Measurements from ENCODE around the gene GARIN5B.

Gene GARIN5B

DNA sequence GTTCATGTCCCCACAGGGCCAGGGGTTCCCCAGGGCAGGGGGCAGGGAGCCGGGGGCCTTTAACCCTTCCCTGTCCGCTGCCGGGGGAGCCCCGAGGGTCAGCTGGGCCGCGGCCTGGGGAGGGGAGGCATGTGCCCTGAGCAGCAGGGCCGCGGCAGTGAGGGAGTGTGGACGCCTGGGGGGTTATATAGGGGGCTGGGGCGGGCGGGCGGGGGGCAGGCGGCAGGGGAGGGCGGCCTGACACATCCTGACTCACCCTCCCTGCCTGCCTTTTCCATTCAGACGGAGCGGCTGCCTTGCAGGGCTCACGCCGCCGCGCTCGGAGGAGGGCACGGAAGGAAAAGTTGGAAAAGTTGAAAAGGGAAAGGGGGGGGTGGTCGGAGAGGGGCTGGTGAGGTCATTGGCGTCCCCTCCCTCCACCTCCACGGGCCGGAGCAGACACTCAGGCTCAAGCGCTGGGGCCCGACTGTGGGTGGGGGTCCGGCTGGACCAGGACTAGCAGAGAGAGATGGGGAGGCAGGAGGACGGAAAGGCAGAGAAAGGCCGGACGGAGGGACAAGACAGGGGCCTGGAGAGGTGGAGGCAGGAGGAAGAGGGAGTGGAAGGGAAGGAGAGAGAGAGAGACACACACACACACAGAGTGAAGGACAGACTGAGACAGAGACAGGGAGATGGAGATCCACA lies 7.4 kb upstream of the GARIN5B start, which contains the start of gene IL11:
Gene IL11 (minus strand): TSS at position 159 of the 684 bp plus-strand sequence. CDS start 153 bp downstream, at position 6.
- peak; percentile 88 for DNase-seq (ENCODE audit: low read depth)

DNA sequence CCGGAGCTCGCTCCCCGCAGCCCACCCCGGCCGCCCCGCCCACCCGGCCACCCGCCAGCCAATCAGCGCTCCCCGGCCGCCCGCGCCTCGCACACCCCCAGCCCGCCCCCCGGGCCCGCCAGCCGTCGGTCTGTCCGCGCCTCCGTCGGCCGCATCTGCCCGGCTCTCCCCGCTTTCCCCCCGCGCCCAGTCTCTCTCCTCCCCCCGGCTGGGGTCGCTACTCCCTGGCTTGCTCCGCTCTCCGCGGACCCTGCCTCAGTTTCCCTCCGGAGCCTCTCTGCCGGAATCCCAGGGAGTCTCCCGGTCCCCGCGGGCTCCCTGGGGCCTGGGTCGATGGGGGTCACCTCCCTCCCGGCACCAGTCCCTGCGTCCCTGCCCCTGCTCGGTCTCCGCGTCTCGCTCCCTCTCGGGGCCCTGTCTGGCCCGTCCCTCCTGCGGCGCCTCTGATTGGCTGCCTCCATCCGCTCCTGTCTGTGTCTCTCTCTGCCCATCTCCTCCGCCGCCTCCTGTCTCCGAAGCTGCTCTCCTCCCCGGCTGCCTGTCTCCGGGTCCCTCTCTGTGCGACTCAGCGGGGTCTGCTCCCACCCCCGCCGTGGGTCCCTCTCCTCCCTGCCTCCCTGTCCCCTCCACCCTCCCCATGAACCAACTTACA lies 6.7 kb upstream of the GARIN5B start:
- DNase-seq (ENCODE audit: low read depth) = peak; percentile 84

DNA sequence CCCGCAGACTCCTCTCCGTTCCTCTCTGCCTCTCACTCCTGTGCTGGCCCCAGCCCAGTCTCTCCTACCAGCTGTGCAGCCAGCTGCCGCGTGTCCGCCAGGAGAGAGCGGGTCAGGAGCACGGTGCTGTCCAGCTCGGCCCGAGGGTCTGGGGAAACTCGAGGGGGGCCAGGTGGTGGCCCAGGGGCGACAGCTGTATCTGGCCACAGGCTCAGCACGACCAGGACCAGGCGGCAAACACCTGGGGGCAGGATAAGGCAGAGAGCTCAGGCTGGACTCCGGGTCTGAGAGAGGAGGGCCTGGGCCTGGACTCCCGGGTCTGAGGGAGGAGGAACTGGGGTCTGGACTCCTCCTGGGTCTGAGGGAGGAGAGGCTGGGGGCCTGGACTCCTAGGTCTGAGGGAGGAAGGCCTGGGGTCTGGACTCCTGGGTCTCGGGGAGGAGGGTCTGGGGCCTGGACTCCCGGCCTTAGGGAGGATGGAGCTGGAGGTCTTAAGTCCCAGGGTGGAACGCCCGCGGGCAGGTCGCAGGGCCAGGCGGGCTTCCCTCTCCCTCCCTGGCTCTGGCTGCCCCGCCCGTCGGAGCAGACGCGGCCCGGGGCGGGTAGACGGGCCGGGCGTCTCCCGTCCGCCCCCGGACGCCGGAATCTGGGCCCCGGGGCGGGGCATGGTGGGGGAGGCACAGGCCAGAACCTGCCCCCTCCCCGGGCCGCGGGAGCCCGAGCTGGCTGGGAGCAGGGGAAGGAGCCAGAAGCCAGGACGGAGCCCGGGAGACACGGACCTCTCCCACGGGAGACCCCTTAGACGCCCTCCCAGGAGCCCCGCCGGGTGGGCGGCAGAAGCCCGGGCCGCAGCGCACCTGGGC lies 5.9 kb upstream of the GARIN5B start:
- DNase-seq (ENCODE audit: low read depth) = peak; percentile 69

DNA sequence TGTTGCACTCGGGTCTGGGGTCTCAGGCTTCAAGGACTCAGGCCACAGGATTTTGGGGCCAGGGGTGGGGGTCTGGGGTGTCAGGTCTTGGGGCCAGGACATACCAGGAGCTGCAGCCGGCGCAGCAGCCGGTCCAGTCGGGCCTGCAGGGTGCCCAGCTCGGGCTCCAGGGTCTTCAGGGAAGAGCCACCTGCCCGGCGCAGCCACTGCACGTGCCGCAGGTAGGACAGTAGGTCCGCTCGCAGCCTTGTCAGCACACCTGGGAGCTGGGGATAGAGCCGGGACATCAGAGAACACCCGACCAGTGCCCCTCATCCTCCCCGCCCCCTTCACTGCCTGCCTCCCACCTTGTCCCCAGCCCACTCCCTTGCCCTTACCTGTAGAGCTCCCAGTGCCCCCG lies 5.0 kb upstream of the GARIN5B start:
- no peak for DNase-seq (ENCODE audit: low read depth)

DNA sequence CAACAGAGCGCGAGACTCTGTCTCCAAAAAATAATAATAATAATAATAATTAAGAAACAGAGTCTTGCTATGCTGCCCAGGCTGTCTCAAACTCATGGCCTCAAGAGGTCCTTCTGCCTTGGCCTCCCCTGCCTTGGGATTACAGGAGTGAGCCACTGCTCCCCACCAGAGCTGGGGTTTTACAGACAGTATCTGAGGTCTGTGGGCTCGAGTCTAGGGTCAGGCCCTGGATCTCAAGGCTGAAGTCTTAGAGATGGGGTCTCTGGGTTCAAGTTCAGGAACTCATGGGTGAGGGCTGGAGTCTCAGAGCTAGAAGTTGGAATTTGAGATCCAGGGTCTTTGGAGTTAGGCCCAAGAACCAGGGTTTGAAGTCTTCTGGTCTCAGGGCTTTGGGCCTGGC lies 3.7 kb upstream of the GARIN5B start:
- DNase-seq (ENCODE audit: low read depth) = no peak

DNA sequence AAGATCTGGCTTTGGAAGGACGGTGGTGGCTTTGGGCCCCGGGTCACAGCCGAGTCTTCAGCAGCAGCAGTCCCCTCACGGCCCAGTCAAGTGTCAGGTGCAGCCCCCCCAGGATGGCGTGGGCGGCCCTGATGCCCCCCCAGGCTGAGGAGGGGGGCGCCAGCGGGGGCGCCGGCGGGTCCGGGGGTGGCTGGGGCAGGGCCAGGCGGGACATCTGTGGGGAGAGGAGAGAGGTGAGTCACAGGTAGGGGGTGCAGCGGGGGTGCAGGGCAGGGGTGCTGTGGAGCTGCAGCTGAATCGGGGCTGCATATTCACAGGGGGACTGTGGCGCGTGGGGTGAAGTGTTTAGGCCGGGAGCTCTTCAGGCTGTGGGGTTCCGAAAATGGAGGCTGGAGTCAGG lies 2.9 kb upstream of the GARIN5B start:
- DNase-seq (ENCODE audit: low read depth) = no peak

DNA sequence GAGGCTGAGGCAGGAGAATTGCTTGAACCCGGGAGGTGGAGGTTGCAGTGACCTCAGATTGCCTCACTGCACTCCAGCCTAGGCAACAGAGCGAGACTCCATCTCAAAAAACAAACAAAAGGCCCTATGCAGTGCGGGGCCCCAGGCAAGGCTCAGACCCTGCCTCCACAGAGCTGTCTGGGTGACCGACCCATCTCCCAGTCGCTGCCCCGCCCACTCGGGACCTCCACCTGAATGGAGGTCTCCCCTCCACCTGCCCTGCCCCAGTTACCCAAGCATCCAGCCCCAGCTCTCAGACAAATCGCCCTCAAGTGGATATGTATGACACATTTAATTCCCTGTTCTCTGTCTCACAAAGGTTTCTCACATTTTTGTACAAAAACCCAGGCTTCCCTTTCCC lies 2.2 kb upstream of the GARIN5B start:
- no peak for DNase-seq (ENCODE audit: low read depth)

DNA sequence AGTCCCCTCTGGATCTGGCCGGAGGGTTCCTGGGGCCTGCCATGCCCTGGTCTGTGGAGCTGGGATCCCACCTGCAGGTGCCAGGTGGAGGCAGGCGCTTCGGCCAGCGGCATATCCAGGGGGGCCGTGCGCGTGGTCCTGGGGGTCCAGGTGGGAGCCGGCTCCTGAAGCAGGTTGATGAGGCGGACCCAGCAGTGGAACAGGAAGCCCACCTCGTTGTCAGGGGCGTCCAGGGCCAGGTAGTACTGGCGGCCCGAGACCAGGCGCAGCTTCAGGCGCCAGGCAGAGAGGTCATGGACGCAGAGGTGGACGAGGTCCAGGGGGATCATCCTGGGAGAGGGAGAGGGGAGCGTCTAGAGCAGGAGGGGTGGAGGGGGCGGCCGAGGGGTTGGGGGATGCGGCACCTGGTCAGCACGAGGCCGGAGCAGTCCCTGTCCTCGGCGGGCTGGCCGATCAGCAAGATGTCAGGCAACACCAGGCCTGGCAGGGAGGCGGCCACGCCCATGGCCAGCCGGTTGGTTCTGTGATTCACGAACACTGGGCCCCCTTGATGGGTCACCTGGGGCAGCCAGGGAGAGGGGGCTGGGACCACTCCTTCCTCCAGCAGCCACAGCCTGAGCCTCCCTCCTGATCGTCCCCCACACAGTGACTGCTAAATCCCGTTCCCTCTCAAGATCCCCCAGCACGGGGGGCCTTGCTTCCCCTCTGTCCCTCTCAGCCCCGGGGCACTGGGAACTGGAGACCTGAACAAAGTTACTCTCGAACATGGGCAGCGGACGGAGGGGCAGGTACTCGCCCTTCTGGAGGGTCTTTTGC lies 678 bp downstream of the GARIN5B start:
- DNase-seq (ENCODE audit: low read depth) = no peak

DNA sequence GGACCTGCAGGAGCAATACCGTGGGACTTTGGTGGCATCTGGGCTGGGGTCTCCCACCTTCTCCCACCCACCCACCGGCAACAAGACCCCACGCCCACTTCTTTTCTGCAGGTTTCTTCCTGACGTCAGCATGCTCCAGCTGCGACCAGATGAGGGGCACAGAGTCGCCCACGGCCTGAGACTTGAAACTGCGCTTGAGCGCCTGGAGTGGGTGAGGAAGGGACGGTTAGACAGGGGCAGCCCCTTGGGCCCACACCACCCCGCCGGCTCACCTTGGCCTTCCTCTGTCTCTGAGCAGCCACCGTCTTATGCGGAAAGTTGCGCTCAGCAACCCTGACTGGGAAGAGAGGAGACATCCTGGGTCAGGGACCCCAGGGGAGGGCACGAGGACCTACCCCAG lies 2.2 kb downstream of the GARIN5B start:
- DNase-seq (ENCODE audit: low read depth) = no peak

DNA sequence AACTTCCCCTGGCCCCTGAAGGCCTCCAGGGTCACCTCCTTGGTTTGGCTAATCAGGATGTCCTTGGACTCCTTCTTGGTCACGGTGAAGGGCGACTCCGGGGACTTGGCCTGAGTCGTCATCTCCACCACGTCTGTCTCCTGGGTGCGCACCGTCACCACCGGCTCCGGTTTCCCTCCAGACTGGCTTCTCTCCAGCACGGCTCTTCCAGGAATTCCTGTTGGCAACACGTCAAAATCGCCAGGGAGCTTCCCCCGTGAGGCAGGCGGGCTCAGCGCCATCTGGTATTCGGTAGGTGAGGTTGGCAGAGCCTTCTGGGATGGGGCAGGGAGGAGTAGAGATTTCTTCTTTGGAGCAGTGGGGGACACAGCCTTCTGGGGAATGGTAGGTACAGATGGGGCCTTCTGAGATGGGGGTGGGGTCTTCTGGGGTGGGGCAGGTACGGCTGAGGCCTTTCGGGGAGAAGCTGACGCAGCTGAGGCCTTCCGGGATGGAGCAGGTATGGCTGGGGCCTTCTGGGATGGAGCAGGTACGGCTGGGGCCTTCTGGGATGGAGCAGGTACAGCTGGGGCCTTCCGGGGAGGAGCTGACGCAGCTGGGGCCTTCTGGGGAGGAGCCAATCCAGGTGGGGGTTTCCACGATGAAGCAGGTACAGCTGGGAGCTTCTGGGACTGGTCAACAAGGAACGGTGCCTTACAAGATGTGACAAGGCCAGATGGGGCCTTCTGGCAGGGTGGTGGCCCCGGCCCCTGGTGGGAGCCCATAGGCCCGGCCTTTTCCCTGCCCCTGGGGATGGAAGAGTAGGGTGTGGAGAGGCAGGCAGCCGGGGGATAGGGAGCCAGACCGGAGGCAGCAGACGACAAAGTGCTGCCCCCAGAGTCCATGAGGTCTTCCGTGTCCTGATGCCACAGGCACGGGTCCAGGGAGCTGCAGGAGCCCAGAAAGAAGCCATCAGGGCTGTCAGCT lies 3.8 kb downstream of the GARIN5B start:
- no peak for DNase-seq (ENCODE audit: low read depth)

DNA sequence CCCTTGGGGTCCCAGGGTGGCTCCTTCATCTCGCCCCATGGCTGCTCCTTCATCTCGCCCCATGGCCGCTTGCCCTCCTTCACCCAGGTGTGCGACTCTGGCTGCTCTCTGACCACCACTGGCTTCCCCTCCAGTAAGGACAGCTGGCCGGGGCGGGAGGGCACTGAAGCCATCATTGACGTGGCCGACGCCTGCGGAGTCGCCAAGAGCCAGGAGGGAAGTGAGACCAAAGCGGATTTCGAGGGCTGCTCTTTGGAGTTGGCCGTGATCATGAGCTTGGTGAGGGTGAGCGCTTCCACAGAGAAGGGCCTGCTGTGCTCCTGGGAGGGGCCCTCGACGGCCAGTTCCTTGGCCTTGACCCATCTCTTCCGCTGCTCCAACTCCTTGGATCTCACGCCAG lies 4.6 kb downstream of the GARIN5B start:
- DNase-seq (ENCODE audit: low read depth) = no peak

DNA sequence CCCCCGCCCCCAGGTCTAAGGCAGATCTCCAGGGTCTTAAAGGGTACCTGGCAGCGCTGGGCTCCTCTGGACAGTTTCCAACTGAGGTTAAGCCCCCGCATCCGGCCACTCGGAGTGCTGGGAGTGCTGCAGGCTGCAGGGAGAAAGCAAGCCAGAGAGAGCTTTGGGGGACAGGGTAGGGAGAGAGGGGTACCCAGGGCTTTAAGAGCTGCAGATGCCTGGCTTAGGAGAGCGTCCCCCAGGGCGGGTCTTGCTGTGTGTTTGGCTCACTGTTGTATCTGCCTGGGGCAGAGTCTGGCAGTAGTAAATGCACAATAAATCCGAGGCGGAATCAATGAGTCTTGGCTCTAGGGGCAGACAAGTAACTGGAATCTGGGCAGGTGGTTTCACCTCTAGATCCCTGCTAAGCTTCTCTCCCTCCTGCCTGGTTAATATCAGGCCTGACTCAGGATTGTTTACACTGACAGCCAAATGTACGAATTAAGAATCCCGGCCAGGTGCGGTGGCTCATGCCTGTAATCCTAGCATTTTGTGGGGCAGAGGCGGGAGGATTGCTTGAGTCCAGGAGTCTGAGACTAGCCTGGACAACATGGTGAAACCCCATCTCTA lies 7.7 kb downstream of the GARIN5B start:
- DNase-seq (ENCODE audit: low read depth) = no peak

DNA sequence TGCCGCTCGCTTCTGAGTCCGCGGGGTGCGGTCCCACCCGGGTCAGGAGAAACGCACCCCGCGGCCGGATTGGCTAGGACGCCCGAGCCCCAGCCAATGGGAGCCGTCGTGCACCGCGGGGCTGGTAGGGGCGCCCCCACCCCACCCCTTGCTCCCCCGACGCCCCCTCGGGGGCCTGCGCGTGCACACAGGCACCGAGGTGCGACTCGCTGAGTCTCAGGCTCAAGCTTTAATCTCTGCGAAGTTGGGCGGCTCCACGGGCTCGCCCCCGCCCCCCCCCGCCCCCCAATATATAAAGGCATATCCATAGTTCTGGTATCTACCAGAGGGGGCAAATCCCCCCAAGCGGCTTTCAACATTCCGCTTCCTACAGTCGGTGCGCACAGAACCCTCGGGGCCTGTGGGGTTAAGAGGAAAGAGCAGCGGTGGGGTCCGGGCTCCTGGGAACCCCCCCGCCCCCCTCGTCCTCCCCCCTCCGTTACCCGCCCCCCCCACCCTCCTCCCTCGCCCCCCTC lies 8.3 kb downstream of the GARIN5B start, which contains the start of gene COX6B2:
Gene COX6B2 (minus strand): TSS at position 22 of the 515 bp plus-strand sequence. CDS start 198 bp downstream, outside the sequence.
- DNase-seq (ENCODE audit: low read depth) = no peak

DNA sequence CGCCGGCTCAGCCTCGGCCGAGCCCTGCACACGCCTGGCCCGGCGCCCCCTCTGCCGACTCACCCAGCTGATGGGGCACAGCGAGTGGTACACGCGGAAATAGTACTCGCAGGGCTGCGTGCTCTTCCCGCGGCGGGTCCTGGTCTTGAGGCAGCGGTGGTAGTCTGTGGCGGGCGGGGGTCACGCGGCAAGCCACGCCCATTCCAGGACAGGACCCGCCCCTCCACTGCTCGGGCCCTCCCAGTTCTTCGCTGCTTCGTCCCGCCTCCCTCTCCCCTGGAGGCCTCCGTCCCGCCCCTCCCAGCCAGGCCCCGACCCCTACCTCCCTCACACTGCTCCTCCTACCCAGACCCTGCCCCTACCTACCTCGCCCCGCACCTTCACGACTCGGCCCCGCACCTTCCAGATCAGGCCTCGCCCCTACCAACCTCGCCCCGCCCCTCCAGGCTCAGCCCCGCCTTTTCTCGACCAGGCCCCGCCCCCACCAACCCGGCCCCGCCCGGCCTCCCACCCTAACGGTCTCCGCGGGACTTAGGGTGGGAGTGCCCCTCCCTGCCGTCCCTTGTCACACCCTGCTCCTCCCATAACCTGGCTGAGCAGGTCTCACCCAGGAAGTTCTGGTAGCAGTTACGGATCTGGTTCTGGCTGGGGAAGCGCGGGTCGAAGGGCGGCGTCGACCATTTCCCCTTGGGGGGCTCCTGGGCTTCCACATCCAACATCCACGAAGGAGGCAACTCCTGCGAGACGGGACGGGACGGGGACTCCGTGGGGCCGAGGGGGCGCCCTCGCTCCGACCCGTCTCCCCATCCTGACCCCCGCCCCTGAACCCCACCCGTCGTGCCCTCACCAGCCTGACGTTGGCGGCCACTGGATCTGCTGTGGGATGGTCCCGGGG lies 9.0 kb downstream of the GARIN5B start:
- DNase-seq (ENCODE audit: low read depth) = peak; percentile 47

DNA sequence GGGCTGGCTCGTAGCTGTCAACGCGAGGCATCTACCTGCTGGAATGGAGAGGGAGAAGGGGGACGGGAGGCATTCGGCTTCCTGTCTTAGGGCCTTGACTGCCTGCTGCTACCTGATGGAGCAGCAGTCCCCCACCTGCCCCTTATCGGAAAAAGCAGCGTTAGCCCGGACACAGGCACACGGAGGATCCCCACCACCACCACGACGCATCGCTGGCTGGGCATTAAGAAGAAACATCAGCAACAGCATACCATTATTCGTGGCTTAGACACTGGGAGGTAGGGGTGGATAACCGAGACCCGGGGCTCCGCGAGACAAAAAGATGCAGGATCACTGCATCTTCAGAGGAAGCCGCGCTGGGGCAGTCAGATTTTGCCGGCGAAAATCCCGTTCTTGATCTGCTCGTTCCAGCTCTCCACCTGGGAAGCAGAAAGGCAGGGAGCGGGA lies 9.7 kb downstream of the GARIN5B start:
- DNase-seq (ENCODE audit: low read depth) = no peak

DNA sequence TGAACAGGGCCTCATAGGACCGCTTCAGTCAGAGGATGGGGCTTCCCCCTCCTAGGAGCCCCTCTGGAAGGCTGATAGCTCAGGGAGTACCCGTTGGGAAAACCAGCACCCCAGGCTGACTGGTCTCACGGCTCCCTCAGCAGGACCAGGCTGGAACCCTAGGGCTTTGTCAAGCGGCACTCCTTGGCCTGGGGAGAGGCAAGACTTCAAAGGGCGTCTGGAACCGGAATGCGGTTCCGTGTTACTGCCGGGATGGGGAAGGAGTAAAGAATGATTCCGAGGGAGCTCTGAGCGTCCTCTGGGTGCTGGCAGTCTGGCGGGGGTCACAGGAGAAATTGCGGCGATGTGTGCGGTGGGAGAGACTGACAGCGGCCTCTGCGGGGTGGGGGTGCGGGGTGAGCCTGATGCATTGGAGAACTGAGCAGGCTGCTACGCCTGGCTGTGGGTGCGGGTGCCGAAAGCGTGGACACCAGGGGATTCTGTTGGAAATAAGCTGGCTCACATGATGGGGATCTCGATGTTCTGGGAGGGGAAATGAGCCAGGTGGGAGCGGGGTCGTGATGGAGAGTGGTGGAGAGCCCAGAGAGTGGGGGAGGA lies 10.4 kb downstream of the GARIN5B start:
- DNase-seq (ENCODE audit: low read depth) = no peak

DNA sequence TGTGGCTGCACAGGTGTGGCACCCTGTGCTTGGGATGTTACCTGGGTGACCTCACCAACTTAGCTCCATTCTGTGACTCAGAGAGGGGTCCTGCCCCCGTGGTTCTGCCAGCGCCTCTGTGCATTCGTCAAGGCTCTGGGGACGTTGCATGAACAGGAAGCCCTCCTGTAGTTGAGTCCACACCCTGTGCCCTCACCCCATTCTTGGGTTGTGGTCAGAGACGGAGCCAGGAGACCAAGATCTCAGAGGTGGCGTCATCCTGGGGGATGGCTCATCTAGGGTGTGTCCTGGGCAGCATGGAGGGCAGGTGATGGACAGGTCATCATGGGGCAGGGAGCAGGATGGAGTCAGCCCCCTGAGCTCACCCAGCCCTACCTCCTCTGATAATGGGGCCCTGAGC lies 11.0 kb downstream of the GARIN5B start:
- DNase-seq (ENCODE audit: low read depth) = no peak

DNA sequence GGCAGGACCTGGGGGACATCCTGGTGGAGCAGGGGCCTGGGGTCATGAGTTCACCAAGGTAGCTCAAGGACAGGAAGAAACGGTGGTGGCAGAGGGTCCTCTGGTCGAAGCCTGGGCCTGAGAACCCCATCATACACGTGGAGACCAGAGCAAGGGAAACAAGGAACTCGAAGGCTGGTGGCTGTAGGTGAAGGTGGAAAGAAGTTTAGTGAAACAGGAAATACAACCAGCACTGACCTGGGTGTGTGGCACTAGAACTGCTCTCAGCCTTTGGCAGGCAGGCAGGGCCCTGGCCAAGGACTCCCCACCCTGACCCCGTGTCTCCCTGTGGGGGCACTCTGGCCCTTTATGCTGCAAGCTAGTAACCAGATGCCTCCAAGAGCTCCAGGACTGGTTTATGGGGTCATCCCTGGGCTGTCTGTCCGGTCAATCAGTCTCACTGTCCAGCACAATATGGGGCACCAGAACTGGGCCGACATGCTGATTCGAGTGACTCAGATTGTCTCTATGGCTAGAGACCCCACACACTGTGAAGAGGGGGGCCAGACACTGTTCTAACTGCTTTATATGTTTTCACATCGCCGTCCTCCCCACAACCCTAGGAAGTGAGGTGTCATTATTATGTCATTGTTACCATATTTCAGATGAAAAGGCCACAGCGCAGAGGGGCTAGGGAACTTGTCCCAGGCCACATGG lies 12.3 kb downstream of the GARIN5B start:
- DNase-seq (ENCODE audit: low read depth) = no peak

Data from ELR (cell line).